ENCODE results near the gene BMX. TPM values are rescaled to one million over a fixed set of nuclear protein-coding genes. Genes with fewer than 3 reads are reported as not detected.

BMX gene
- total and polyA plus RNA-seq, 9 of the 15 experiments (the other 6 are each of a cell fraction or from before 2014, with no cell fraction given): 0.45 to 4.2 (median 1.8) TPM

DNA sequence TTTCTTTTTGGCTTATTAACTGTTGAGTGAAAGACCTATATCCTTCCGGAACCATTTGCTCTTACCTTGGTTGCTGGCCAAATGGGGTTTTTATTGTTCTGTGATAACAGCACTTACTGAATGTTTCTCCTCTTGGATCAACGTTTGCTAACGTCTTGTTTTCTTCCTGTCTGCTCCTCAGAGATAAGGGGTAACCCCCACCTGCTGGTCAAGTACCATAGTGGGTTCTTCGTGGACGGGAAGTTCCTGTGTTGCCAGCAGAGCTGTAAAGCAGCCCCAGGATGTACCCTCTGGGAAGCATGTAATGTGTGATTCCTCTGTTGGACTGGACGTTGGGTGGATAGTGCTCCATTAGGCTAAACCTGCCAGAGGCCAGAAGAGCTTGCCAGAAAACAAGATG, 15.3 kb downstream of the BMX start (continued):
- TF ChIP-seq, protein P1, sequence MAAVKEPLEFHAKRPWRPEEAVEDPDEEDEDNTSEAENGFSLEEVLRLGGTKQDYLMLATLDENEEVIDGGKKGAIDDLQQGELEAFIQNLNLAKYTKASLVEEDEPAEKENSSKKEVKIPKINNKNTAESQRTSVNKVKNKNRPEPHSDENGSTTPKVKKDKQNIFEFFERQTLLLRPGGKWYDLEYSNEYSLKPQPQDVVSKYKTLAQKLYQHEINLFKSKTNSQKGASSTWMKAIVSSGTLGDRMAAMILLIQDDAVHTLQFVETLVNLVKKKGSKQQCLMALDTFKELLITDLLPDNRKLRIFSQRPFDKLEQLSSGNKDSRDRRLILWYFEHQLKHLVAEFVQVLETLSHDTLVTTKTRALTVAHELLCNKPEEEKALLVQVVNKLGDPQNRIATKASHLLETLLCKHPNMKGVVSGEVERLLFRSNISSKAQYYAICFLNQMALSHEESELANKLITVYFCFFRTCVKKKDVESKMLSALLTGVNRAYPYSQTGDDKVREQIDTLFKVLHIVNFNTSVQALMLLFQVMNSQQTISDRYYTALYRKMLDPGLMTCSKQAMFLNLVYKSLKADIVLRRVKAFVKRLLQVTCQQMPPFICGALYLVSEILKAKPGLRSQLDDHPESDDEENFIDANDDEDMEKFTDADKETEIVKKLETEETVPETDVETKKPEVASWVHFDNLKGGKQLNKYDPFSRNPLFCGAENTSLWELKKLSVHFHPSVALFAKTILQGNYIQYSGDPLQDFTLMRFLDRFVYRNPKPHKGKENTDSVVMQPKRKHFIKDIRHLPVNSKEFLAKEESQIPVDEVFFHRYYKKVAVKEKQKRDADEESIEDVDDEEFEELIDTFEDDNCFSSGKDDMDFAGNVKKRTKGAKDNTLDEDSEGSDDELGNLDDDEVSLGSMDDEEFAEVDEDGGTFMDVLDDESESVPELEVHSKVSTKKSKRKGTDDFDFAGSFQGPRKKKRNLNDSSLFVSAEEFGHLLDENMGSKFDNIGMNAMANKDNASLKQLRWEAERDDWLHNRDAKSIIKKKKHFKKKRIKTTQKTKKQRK (IDR thresholded peaks at IDR 0.05; ENCODE audit: borderline replicate concordance, low read depth, low read length): no peak
- no peak for TF ChIP-seq CCAR2 (IDR thresholded peaks at IDR 0.05; ENCODE audit: low read depth, low read length)
- TF ChIP-seq, protein P2, sequence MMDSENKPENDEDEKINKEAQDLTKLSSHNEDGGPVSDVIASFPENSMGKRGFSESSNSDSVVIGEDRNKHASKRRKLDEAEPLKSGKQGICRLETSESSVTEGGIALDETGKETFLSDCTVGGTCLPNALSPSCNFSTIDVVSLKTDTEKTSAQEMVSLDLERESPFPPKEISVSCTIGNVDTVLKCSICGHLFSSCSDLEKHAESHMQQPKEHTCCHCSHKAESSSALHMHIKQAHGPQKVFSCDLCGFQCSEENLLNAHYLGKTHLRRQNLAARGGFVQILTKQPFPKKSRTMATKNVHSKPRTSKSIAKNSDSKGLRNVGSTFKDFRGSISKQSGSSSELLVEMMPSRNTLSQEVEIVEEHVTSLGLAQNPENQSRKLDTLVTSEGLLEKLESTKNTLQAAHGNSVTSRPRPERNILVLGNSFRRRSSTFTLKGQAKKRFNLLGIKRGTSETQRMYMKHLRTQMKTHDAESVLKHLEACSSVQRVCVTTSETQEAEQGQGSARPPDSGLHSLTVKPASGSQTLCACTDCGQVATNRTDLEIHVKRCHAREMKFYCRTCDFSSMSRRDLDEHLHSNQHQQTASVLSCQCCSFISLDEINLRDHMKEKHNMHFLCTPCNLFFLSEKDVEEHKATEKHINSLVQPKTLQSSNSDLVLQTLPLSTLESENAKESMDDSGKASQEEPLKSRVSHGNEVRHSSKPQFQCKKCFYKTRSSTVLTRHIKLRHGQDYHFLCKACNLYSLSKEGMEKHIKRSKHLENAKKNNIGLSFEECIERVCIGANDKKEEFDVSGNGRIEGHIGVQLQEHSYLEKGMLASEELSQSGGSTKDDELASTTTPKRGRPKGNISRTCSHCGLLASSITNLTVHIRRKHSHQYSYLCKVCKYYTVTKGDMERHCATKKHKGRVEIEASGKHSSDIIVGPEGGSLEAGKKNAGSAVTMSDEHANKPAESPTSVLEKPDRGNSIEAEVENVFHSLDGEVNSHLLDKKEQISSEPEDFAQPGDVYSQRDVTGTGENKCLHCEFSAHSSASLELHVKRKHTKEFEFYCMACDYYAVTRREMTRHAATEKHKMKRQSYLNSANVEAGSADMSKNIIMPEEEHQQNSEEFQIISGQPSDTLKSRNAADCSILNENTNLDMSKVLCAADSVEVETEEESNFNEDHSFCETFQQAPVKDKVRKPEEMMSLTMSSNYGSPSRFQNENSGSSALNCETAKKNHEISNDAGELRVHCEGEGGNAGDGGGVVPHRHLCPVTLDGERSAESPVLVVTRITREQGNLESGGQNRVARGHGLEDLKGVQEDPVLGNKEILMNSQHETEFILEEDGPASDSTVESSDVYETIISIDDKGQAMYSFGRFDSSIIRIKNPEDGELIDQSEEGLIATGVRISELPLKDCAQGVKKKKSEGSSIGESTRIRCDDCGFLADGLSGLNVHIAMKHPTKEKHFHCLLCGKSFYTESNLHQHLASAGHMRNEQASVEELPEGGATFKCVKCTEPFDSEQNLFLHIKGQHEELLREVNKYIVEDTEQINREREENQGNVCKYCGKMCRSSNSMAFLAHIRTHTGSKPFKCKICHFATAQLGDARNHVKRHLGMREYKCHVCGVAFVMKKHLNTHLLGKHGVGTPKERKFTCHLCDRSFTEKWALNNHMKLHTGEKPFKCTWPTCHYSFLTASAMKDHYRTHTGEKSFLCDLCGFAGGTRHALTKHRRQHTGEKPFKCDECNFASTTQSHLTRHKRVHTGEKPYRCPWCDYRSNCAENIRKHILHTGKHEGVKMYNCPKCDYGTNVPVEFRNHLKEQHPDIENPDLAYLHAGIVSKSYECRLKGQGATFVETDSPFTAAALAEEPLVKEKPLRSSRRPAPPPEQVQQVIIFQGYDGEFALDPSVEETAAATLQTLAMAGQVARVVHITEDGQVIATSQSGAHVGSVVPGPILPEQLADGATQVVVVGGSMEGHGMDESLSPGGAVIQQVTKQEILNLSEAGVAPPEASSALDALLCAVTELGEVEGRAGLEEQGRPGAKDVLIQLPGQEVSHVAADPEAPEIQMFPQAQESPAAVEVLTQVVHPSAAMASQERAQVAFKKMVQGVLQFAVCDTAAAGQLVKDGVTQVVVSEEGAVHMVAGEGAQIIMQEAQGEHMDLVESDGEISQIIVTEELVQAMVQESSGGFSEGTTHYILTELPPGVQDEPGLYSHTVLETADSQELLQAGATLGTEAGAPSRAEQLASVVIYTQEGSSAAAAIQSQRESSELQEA (IDR thresholded peaks at IDR 0.05; ENCODE audit: low read depth): no peak
- no peak for TF ChIP-seq SREBF1 (IDR thresholded peaks at IDR 0.05; ENCODE audit: borderline replicate concordance, low read depth, low read length)
- TF ChIP-seq, protein P3, sequence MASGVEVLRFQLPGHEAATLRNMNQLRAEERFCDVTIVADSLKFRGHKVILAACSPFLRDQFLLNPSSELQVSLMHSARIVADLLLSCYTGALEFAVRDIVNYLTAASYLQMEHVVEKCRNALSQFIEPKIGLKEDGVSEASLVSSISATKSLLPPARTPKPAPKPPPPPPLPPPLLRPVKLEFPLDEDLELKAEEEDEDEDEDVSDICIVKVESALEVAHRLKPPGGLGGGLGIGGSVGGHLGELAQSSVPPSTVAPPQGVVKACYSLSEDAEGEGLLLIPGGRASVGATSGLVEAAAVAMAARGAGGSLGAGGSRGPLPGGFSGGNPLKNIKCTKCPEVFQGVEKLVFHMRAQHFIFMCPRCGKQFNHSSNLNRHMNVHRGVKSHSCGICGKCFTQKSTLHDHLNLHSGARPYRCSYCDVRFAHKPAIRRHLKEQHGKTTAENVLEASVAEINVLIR (CRISPR knock-in tag; IDR thresholded peaks at IDR 0.05): no peak
- TF ChIP-seq, protein P4, sequence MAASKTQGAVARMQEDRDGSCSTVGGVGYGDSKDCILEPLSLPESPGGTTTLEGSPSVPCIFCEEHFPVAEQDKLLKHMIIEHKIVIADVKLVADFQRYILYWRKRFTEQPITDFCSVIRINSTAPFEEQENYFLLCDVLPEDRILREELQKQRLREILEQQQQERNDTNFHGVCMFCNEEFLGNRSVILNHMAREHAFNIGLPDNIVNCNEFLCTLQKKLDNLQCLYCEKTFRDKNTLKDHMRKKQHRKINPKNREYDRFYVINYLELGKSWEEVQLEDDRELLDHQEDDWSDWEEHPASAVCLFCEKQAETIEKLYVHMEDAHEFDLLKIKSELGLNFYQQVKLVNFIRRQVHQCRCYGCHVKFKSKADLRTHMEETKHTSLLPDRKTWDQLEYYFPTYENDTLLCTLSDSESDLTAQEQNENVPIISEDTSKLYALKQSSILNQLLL (CRISPR knock-in tag; IDR thresholded peaks at IDR 0.05; ENCODE audit: borderline replicate concordance): no peak
- no peak; the same call in none of the 2 replicates for TF ChIP-seq GABPA (tag; conservative IDR thresholded peaks at IDR 0.05; ENCODE audit: low read depth)
- TF ChIP-seq, protein P5, sequence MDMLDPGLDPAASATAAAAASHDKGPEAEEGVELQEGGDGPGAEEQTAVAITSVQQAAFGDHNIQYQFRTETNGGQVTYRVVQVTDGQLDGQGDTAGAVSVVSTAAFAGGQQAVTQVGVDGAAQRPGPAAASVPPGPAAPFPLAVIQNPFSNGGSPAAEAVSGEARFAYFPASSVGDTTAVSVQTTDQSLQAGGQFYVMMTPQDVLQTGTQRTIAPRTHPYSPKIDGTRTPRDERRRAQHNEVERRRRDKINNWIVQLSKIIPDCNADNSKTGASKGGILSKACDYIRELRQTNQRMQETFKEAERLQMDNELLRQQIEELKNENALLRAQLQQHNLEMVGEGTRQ (CRISPR knock-in tag; IDR thresholded peaks at IDR 0.05): no peak
- peak; percentile 76 for TF ChIP-seq POLR2AphosphoS5 (IDR thresholded peaks at IDR 0.05; ENCODE audit: control insufficient read depth, insufficient read depth, low read depth, low read length)
- no peak for TF ChIP-seq ZNF436 (CRISPR knock-in tag; IDR thresholded peaks at IDR 0.05)
- peak; percentile 61; the same call in 1 of the 2 replicates for TF ChIP-seq ZNF589 (CRISPR knock-in tag; IDR thresholded peaks at IDR 0.05; ENCODE audit: low read depth)
- TF ChIP-seq ELF2 (CRISPR knock-in tag; IDR thresholded peaks at IDR 0.05): no peak
